ENCODE results near the gene FAM222A.

- no peak for TF ChIP-seq POLR2A (IDR thresholded peaks at IDR 0.05)
- TF ChIP-seq, protein P1, sequence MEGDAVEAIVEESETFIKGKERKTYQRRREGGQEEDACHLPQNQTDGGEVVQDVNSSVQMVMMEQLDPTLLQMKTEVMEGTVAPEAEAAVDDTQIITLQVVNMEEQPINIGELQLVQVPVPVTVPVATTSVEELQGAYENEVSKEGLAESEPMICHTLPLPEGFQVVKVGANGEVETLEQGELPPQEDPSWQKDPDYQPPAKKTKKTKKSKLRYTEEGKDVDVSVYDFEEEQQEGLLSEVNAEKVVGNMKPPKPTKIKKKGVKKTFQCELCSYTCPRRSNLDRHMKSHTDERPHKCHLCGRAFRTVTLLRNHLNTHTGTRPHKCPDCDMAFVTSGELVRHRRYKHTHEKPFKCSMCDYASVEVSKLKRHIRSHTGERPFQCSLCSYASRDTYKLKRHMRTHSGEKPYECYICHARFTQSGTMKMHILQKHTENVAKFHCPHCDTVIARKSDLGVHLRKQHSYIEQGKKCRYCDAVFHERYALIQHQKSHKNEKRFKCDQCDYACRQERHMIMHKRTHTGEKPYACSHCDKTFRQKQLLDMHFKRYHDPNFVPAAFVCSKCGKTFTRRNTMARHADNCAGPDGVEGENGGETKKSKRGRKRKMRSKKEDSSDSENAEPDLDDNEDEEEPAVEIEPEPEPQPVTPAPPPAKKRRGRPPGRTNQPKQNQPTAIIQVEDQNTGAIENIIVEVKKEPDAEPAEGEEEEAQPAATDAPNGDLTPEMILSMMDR (IDR thresholded peaks at IDR 0.05): no peak
These were observed 23.0 kb downstream of the FAM222A start for GRCh38 chr12:109736552-109737108.

Data from uterus (tissue), 2 donors.